Uterus (tissue), 4 donors: ENCODE measurements around the gene LAMP5. TPM values are rescaled to one million over a fixed set of nuclear protein-coding genes. Genes with fewer than 3 reads are reported as not detected.
A peak's percentile ranks its signal among the peaks of the same experiment; 100 is the strongest.

Source experiments
- DNase-seq, 2 donors: peaks; one replicate each; pipeline ENCODE4 v3.0.0-alpha.2; 2019 to 2020
- H3K27ac ChIP-seq, 2 donors: fragments of 200-600 bp; sonication (generic); 1 replicate in 1 of 2; 2 replicates in 1 of 2; pipeline ENCODE4 v1.5.1; 2016 to 2018
- H3K27me3 ChIP-seq, 2 donors: fragments of 200-600 bp; sonication (generic); one replicate each; pipeline ENCODE4 v1.5.1; 2018 to 2019; ENCODE audit warnings: control low read depth in 1 of 2
- H3K36me3 ChIP-seq, 2 donors: fragments of 200-600 bp; sonication (generic); one replicate each; pipeline ENCODE4 v1.5.1; 2019; ENCODE audit warnings: control low read depth in 1 of 2
- H3K4me1 ChIP-seq, 2 donors: fragments of 200-600 bp; sonication (generic); one replicate each; pipeline ENCODE4 v1.5.1; 2018 to 2019; ENCODE audit warnings: control low read depth in 1 of 2
- H3K4me3 ChIP-seq, 2 donors: fragments of 200-600 bp; sonication (generic); 1 replicate in 1 of 2; 2 replicates in 1 of 2; pipeline ENCODE4 v1.5.1; 2018 to 2019; ENCODE audit warnings: mild to moderate bottlenecking in 1 of 2
- H3K9me3 ChIP-seq, 2 donors: fragments of 200-600 bp; sonication (generic); one replicate each; pipeline ENCODE4 v1.5.1; 2019; ENCODE audit warnings: control low read depth in 1 of 2
- POLR2A ChIP-seq, 2 donors: fragments of 450-650 bp; IDR thresholded peaks; one replicate each; pipeline ENCODE4 v1.6.1; 2016; ENCODE audit warnings: antibody characterized with exemption in 2 of 2, mild to moderate bottlenecking in 1 of 2, moderate library complexity in 1 of 2
- intact Hi-C: fragments of 100-400 bp; cut with DNase I; formaldehyde crosslinking; loops from one replicate; pipeline ENCODE4 v1.15.1; 2023; ENCODE audit warnings: low total_unique reads
- total RNA-seq, 4 donors: library from RNA; depleted of rRNA in 3 of 4; stranded (reverse); fragments of >200 nt in 3 of 4; gene quantifications; one replicate each; pipeline versions ENCODE4 v1.1.0 to v1.2.4, GENCODE V29; 2014 to 2023
- TF ChIP-seq, protein P1 (sequence below), 4 experiments: fragments of 200-600 bp in 2 of 4; fragments of 450-650 bp in 2 of 4; sonication (generic) in 2 of 4; IDR thresholded peaks; one replicate each; pipeline ENCODE4 v1.5.1; 2016 to 2019; ENCODE audit warnings: antibody characterized with exemption in 4 of 4, mild to moderate bottlenecking in 2 of 4, moderate library complexity in 1 of 4
- donor health status: DM: yes; HTN: yes; CAD: no.

Gene LAMP5, protein sequence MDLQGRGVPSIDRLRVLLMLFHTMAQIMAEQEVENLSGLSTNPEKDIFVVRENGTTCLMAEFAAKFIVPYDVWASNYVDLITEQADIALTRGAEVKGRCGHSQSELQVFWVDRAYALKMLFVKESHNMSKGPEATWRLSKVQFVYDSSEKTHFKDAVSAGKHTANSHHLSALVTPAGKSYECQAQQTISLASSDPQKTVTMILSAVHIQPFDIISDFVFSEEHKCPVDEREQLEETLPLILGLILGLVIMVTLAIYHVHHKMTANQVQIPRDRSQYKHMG
- total RNA-seq = 1 to 10 TPM in 1 of 4 donors, under 1 TPM in 1, not detected in 2; 0.43 to 6.8 TPM

DNA sequence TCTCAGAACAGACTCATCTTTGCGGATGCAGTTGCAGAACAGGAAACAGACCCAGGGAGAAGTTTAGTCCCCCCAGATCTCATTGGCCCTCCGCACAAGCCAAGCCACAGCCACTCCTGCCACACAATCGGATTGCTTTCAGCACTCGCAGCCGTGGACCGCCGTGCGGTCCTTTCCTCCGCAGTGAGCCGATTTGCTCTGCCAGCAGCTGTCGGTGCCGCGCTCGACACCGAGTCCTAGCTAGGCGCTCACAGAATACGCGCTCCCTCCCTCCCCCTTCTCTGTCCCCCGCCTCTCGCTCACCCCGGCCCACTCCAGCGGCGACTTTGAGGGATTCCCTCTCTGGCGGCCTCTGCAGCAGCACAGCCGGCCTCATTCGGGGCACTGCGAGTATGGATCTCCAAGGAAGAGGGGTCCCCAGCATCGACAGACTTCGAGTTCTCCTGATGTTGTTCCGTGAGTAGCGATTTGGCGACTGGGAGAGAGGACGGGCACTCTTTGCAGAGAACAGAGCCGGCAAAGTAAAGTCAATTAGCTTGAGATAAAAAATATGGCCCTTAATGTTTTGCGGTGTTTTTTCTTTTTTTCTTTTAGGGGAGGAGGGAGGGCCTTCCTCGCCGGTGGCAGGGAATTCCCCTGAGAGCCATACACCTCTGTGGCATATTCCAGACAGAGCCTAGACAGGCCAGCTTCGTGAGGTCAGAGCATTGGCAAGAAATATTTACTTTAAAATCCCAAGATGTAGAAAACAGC lies at the start of gene LAMP5:
LAMP5 (plus strand) TSS at position 130 of the 753 bp plus-strand sequence; CDS start at position 393, 263 bp downstream.
- Histone ChIP-seq H3K4me3 (peak within 1 kb of the TSS; percentile 3 to 18), H3K36me3 (no peaks in the 10 kb centered on the region), H3K27me3 (peaks cover 0 to 12% of the 10 kb centered on the region in 2 donors), H3K9me3 (no peaks in the 10 kb centered on the region), H3K4me1 (peaks cover 0 to 13% of the 10 kb centered on the region in 2 donors), H3K27ac (no peak within 1 kb of the TSS)
- intact Hi-C loops = no loop called here
- TF ChIP-seq POLR2A (IDR thresholded peaks at IDR 0.05) = no peak
- TF ChIP-seq, protein P1, sequence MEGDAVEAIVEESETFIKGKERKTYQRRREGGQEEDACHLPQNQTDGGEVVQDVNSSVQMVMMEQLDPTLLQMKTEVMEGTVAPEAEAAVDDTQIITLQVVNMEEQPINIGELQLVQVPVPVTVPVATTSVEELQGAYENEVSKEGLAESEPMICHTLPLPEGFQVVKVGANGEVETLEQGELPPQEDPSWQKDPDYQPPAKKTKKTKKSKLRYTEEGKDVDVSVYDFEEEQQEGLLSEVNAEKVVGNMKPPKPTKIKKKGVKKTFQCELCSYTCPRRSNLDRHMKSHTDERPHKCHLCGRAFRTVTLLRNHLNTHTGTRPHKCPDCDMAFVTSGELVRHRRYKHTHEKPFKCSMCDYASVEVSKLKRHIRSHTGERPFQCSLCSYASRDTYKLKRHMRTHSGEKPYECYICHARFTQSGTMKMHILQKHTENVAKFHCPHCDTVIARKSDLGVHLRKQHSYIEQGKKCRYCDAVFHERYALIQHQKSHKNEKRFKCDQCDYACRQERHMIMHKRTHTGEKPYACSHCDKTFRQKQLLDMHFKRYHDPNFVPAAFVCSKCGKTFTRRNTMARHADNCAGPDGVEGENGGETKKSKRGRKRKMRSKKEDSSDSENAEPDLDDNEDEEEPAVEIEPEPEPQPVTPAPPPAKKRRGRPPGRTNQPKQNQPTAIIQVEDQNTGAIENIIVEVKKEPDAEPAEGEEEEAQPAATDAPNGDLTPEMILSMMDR (IDR thresholded peaks at IDR 0.05) = no peak
- DNase-seq = no peak

DNA sequence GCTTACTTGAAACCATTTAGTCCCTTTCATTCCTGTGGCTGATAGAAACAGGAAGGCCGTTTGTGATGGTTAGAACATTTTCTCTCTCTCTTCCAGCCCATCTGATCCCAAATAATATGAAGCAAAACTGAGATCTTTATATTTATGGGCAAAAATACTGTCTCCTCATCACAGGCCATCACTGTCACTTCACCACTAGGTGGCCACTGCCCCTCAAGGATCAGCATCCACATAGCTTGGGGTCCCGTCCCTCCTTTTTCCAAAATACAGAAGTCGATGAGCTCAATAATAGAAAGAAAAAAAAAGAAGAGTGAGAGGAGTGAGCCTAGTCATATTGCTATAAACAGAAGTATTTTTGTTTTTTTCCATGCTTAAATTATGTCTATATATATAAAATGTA lies 46.4 kb upstream of the LAMP5 start:
- Histone ChIP-seq H3K4me1 (no peaks in the 10 kb centered on the region), H3K27ac (no peak overlapping the region), H3K36me3 (no peaks in the 10 kb centered on the region), H3K4me3 (no peak overlapping the region), H3K27me3 (no peaks in the 10 kb centered on the region), H3K9me3 (no peaks in the 10 kb centered on the region)
- TF ChIP-seq POLR2A (IDR thresholded peaks at IDR 0.05) = no peak
- TF ChIP-seq, protein P1 (IDR thresholded peaks at IDR 0.05) = no peak
- DNase-seq = no peak
- intact Hi-C loops = no loop called here

DNA sequence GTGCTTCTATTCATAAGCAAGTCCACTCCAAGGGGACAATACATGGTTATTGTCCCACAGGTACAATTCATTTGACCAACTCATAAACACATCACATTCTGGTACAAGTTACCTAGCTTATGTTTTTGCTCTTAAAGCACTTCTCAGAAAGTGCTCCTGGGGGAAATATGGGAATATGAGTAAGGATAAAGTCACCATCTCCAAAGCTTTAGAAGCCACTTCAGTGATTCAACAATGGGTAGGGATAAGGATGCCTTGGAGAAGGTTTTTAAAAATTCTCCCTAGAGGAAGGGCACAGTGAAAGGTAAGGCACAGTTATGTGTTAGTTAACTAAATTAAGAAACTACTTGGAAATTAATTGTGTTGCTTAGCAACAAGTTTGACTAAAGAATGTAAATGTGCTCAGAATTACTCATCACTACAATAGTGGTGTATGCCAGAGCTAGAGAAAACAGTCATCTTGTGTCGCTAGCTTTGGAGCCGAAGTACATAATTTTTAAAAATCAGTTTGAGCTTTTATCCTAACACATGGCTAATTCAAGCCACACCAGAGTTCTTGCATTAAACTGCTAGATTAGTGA lies 39.5 kb upstream of the LAMP5 start:
- intact Hi-C loops = no loop called here
- DNase-seq = no peak
- Histone ChIP-seq H3K4me1 (no peaks in the 10 kb centered on the region), H3K27me3 (no peaks in the 10 kb centered on the region), H3K27ac (no peak overlapping the region), H3K36me3 (no peaks in the 10 kb centered on the region), H3K4me3 (no peak overlapping the region), H3K9me3 (no peaks in the 10 kb centered on the region)
- TF ChIP-seq POLR2A (IDR thresholded peaks at IDR 0.05) = no peak
- TF ChIP-seq, protein P1 (IDR thresholded peaks at IDR 0.05) = no peak

DNA sequence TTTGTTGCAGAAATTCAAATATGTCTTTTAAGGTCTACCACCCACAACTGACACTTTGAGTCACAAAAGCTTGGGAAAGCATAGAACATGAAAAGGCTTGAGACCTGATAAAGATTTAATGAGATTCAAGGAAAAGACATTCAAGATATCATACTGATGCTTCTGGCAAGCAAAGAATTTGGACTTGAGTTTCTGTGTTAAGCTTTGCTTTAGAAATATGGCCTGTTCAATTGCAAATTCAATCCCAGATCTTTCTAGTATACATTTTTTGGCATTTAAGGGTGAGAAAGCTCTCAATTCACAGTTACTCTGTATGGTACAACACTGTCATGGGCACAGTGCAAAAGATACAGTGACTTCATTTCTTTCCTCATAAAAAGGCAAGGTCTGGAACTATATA lies 38.9 kb upstream of the LAMP5 start:
- intact Hi-C loops = no loop called here

More for the DNA sequence above, 38.9 kb upstream of the LAMP5 start:
- H3K4me1 ChIP-seq = no peaks in the 10 kb centered on the region
- no peak for DNase-seq
- H3K9me3 ChIP-seq = no peaks in the 10 kb centered on the region
- no peak overlapping the region for H3K27ac ChIP-seq
- no peaks in the 10 kb centered on the region for H3K36me3 ChIP-seq
- no peaks in the 10 kb centered on the region for H3K27me3 ChIP-seq
- no peak for TF ChIP-seq POLR2A (IDR thresholded peaks at IDR 0.05)
- TF ChIP-seq, protein P1 (IDR thresholded peaks at IDR 0.05) = no peak
- H3K4me3 ChIP-seq = no peak overlapping the region
